HG03378 (cell line): ENCODE measurements around the gene PLA1A.

ENCODE experiments used
- ATAC-seq: cut with Tn5 transposase; IDR thresholded peaks from one replicate; pipeline ENCODE4 v1.9.1; 2021; ENCODE audit warnings: mild to moderate bottlenecking, moderate library complexity; ENCODE audit not compliant: unreplicated experiment

PLA1A gene

GRCh38 chr3:119608405-119609000 lies 10.8 kb downstream of the PLA1A start:
- ATAC-seq: no peak

- ATAC-seq: no peak
These were observed 11.6 kb downstream of the PLA1A start for GRCh38 chr3:119609301-119609700.

DNA sequence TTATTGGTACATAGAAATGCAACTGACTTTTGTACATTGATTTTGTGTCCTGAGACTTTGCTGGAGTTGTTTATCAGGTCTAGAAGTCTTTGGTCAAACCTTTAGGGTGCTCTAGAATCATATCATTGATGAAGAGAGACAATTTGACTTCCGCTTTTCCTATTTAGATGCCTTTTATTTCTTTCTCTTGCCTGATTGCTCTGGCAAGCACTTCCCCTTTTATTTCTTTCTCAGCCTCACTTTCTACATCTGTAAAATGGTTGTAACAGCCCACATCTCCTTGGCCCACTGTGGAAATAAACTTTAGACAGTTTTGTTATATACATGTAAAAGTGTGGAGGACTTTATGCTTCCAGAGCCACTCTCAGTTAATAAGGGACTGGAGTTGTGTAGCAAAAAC lies 14.0 kb downstream of the PLA1A start:
- no peak for ATAC-seq

GRCh38 chr3:119613201-119613600 lies 15.5 kb downstream of the PLA1A start:
- ATAC-seq: no peak

- no peak for ATAC-seq
These were observed 16.2 kb downstream of the PLA1A start for GRCh38 chr3:119613872-119614271.

GRCh38 chr3:119616056-119616455 lies 18.4 kb downstream of the PLA1A start:
- ATAC-seq: no peak

DNA sequence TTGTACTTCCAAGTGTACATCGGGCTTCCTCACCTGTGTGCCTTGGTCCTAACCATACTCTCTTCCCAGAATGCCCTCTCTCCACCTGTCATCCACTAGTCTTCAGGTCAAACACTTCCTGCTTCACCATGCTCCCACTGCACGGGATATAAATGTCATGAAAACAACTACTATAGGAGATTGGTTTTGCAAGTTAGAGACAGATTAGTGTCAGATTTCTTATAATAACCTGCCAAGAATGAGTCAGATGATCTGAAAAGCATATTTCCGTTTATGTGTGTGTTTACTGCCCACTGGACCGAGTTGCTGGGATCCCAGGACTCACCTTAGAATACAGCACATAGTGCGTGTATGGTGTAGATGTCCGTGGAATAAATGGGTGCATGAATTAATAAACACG lies 21.4 kb downstream of the PLA1A start:
- no peak for ATAC-seq

DNA sequence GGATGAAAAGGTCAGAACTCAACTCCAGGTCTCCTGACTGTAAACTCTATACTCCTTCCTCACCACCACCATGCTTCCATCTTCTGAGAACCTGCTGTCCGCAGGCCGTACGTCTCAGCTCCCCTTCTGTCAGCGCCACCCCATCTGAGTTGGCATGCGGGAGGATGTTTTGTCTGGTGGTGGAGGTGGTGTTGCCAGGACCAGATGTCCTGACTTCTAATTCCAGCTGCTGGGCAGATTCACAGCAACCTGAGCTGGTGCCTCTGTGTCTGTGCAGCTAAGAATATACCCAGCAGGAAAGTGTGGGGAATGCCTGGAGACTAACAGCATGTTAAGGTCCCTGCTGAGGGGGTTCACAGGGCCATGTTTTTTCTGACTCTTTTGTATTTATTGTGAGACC lies 23.2 kb downstream of the PLA1A start:
- no peak for ATAC-seq

GRCh38 chr3:119624002-119624720 lies 26.5 kb downstream of the PLA1A start:
- no peak for ATAC-seq

DNA sequence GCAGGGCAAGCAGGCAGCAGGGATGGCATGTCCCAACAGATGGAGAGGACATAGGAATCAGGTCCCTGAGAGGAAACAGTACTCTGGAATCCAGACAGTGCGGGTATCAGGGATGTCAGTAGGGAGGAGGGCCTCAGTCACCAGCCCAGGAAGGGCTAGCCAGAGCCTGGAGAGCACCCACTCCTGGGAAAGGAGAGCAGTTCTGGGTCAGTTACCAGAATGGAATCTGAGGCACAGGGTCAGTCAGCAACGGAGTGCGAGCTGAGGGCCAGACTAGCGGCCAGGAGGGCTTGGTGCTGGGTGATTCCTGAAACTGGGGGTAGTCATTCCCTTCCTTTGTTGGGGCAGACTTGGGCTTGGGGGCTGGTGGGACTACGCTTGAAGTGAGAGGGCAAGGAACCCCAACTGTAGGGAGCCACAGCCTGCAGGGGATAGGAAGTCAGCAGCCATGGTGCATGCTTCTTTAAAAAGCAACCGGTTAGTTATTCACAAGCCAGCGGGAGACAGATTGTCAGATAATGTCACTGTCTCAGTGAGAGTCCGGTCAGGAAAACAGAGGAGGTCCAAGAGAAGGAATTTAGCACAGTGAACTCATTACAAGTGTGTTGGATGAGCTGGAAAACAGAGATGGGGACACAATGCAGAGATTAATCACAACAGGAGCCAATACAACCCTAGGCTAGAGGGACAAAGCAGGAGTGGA lies 27.9 kb downstream of the PLA1A start:
- ATAC-seq: no peak

GRCh38 chr3:119626196-119626595 lies 28.5 kb downstream of the PLA1A start:
- ATAC-seq: no peak

DNA sequence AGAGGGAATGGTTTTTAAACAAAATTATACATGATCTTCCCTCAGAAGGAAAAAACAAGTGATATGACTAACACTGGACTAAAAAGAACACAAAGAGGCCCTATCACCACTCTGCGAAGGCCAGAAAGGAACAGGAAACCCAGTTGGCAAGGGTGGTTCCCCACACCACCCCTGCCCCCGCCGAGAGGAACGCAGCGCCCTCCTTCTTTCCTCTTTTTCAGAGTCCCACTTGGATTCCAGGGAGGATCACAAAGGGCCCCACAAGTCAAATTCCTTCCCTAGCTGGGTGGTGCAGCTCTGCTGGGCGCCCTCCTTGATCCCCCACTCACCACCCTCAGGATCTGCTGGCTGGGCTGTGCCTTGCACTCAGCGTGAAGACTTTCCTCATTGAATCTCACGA lies 29.8 kb downstream of the PLA1A start:
- ATAC-seq: no peak

DNA sequence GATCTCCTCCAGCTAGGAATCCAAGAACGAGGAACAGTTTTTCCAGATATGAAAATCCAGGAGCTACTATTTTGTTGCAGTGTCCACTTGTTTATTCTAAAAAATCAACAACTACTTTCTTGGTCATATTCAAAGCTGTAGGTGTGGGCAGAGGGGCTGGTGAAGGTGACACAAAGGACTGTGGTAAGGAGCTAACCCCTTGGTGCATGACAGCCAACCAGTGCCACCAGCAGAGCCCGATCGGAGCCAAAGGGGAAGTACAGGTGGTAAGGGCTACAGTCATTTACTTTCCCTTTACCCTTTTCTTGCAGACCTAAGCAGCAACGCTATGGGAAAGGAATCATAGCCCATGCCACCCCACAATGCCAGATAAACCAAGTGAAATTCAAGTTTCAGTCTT lies 30.7 kb downstream of the PLA1A start:
- peak; percentile 61 for ATAC-seq

GRCh38 chr3:119628816-119629445 lies 31.2 kb downstream of the PLA1A start:
- ATAC-seq: peak; percentile 41

GRCh38 chr3:119630128-119630879 lies 32.6 kb downstream of the PLA1A start:
- no peak for ATAC-seq

- ATAC-seq: no peak
These were observed 33.2 kb downstream of the PLA1A start for GRCh38 chr3:119630880-119631329.

DNA sequence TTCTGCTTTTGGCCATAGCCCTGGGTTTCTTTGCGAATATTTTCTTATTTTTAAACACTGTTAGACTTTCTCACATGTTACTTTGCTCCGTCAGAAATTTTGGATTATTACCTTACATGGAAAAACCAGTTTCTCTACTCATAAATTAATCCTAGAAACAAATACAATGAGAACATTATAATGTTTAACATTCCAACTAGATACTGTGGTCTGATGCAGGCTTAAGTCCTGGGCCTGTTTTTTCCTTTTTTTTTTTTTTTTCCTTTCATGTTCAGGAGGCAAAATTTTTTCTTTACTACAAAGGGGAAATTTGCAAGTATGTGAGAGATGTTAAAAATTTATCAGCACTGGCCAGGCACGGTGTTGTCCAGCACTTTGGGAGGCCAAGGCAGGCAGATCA lies 33.8 kb downstream of the PLA1A start:
- no peak for ATAC-seq

DNA sequence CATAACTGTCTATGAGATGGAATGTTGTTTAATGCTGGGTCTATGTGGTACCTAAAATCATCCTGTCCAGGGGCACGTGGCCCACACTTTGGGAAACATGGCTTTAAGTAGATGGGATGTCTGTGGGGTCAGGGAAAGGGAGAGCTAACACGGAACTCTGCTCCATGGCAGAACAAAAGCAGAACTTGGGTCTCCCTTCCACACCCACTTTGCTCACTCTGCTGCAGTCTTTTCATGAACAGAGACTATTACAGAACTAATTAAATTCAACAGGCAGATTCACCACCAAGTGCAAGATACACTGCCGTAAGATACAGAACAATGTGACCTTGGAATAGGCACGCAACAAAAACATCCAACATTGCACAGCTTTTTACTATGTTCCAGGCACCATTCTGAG lies 34.5 kb downstream of the PLA1A start:
- ATAC-seq: no peak

DNA sequence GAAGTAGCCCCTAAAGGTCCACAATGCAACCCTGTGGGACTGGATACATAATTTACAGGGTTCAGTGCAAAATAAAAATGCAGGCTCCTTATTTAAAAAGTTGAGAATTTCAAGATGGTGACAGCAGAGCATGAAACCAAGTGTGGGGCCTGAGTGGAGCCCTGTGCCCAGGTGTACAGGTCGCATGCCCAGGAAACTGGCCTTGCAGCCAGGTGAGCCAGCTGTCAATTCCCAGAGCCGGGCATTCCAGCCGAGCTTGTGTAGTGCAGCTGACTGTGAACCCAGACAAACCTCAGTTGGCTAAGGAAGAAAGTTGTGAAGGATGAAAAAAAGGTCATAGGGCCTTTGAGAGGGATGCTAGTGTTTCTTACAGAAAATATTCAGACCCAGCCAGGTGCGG lies 35.1 kb downstream of the PLA1A start:
- no peak for ATAC-seq

- no peak for ATAC-seq
These were observed 38.0 kb downstream of the PLA1A start for GRCh38 chr3:119635719-119636118.

DNA sequence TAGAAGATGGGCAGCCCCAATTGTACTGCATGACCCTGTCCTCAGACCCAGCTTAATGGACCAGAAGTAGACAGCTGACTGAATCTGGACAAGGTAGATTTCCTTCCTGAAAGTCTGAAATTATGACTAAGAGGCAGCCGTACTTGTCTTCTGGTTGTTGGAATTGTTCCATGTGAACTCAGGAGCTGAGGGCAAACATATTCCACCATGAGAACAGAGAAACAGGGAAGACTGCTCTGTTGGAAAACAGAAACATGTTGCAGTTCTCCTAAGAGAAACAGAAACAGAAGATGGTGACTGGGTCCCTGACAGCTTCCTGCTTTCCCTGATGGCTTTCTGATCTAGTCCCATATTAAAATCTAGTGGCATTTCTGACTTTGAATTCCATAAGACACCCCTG lies 38.6 kb downstream of the PLA1A start:
- ATAC-seq: no peak
